ENCODE measurements around the gene SMYD3. TPM values are rescaled to one million over a fixed set of nuclear protein-coding genes. Genes with fewer than 3 reads are reported as not detected.

Gene SMYD3
- polyA plus RNA-seq, 1 donor from 2014 or later: 48.6 TPM

GRCh38 chr1:246302711-246303317, 204.3 kb downstream of the SMYD3 start:
- H3K27ac ChIP-seq (ENCODE audit: low read length): no peak overlapping the region
- no peak overlapping the region for H3K4me2 ChIP-seq (ENCODE audit: low read length)
- H3K9me2 ChIP-seq (ENCODE audit: insufficient read depth, low read length): no peaks in the 10 kb centered on the region
- H3K9ac ChIP-seq (ENCODE audit: low read length): no peak overlapping the region
- H3K79me2 ChIP-seq (replicated peaks; ENCODE audit: insufficient read depth, low read length): no peaks in the 10 kb centered on the region
- H3K4me3 ChIP-seq (ENCODE audit: low read length): no peak overlapping the region
- TF ChIP-seq REST (IDR thresholded peaks at IDR 0.05; ENCODE audit: borderline replicate concordance) (no peak), SMC3 (conservative IDR thresholded peaks at IDR 0.05; ENCODE audit: poor library complexity) (no peak), EZH2 (IDR thresholded peaks at IDR 0.05; ENCODE audit: borderline replicate concordance, insufficient read depth, low read length, poor library complexity, severe bottlenecking) (no peak), EP300 (conservative IDR thresholded peaks at IDR 0.05; ENCODE audit: poor library complexity, severe bottlenecking) (no peak), RAD21 (conservative IDR thresholded peaks at IDR 0.05) (no peak), MXI1 (conservative IDR thresholded peaks at IDR 0.05; ENCODE audit: poor library complexity, severe bottlenecking) (no peak), CTCF (IDR thresholded peaks at IDR 0.05; ENCODE audit: poor library complexity, severe bottlenecking) (no peak), POLR2AphosphoS5 (IDR thresholded peaks at IDR 0.05) (no peak), TAF1 (IDR thresholded peaks at IDR 0.05; ENCODE audit: low read depth) (no peak)
- H3K9me3 ChIP-seq (ENCODE audit: low read length): no peaks in the 10 kb centered on the region
- no peaks in the 10 kb centered on the region for H3K36me3 ChIP-seq (ENCODE audit: insufficient read depth, low read length)
- H3F3A ChIP-seq (ENCODE audit: insufficient read depth, low read length, poor library complexity, severe bottlenecking): no peaks in the 10 kb centered on the region
- H4K20me1 ChIP-seq (ENCODE audit: insufficient read depth): no peaks in the 10 kb centered on the region
- H3K27me3 ChIP-seq (ENCODE audit: insufficient read depth, low read depth, low read length): no peaks in the 10 kb centered on the region
- H2AFZ ChIP-seq (ENCODE audit: low read depth, low read length): no peak overlapping the region

DNA sequence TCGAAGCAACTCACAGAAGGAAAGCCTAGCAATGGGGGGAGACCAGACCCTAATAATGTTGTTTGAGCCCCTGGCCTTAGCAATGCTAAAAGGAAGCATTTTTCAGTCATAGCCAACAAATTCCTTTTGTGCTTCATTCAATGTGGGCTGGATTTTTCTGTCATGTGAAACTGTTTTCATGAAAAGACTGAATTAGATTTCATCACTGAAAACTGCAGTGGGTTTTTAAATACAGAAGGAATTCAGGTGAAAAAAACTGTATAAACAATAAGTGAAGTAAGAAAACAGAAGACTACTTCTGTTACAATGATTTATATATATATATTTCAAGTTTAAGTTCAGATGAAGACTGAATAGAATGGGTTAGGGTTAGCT, 204.8 kb downstream of the SMYD3 start:
- Histone ChIP-seq H3K4me2 (ENCODE audit: low read length) (no peak overlapping the region), H3K36me3 (ENCODE audit: insufficient read depth, low read length) (no peaks in the 10 kb centered on the region), H3K4me3 (ENCODE audit: low read length) (peak overlapping the region; percentile 4), H3K79me2 (replicated peaks; ENCODE audit: insufficient read depth, low read length) (no peaks in the 10 kb centered on the region), H3K27ac (ENCODE audit: low read length) (peak overlapping the region; percentile 40), H3K27me3 (ENCODE audit: insufficient read depth, low read depth, low read length) (no peaks in the 10 kb centered on the region), H3K9me2 (ENCODE audit: insufficient read depth, low read length) (no peaks in the 10 kb centered on the region), H3F3A (ENCODE audit: insufficient read depth, low read length, poor library complexity, severe bottlenecking) (no peaks in the 10 kb centered on the region), H2AFZ (ENCODE audit: low read depth, low read length) (no peak overlapping the region), H3K9ac (ENCODE audit: low read length) (no peak overlapping the region), H3K9me3 (ENCODE audit: low read length) (no peaks in the 10 kb centered on the region), H4K20me1 (ENCODE audit: insufficient read depth) (no peaks in the 10 kb centered on the region)
- TF ChIP-seq EZH2 (IDR thresholded peaks at IDR 0.05; ENCODE audit: borderline replicate concordance, insufficient read depth, low read length, poor library complexity, severe bottlenecking): no peak
- no peak for TF ChIP-seq POLR2AphosphoS5 (IDR thresholded peaks at IDR 0.05)
- TF ChIP-seq TAF1 (IDR thresholded peaks at IDR 0.05; ENCODE audit: low read depth): no peak
- TF ChIP-seq MXI1 (conservative IDR thresholded peaks at IDR 0.05; ENCODE audit: poor library complexity, severe bottlenecking): no peak
- no peak for TF ChIP-seq RAD21 (conservative IDR thresholded peaks at IDR 0.05)
- no peak for TF ChIP-seq EP300 (conservative IDR thresholded peaks at IDR 0.05; ENCODE audit: poor library complexity, severe bottlenecking)
- TF ChIP-seq CTCF (IDR thresholded peaks at IDR 0.05; ENCODE audit: poor library complexity, severe bottlenecking): no peak
- no peak for TF ChIP-seq SMC3 (conservative IDR thresholded peaks at IDR 0.05; ENCODE audit: poor library complexity)
- no peak for TF ChIP-seq REST (IDR thresholded peaks at IDR 0.05; ENCODE audit: borderline replicate concordance)

Data from neural cell (in vitro differentiated cells).